ENCODE results near the gene SIK3. TPM values are rescaled to one million over a fixed set of nuclear protein-coding genes. Genes with fewer than 3 reads are reported as not detected.

Gene SIK3
- total RNA-seq, 1 experiment from 2014 or later = 14.5 TPM

- no peaks in the 10 kb centered on the region for H3F3A ChIP-seq (ENCODE audit: low read length, unreplicated experiment)
- no peaks in the 10 kb centered on the region for H4K20me1 ChIP-seq (ENCODE audit: low read length)
- peaks cover 22% of the 10 kb centered on the region; the same call in 1 of the 2 replicates for H3K36me3 ChIP-seq (ENCODE audit: low read depth, low read length)
- no peaks in the 10 kb centered on the region for H3K9me3 ChIP-seq (ENCODE audit: low read length)
- H3K9me2 ChIP-seq (replicated peaks; ENCODE audit: low read length) = no peaks in the 10 kb centered on the region
- no peak overlapping the region for H3K27ac ChIP-seq (ENCODE audit: low read length)
- H3K4me1 ChIP-seq (ENCODE audit: insufficient read depth, low read length) = no peaks in the 10 kb centered on the region
- DNase-seq (no peak), ATAC-seq (no peak)
- intact Hi-C loops (cut with micrococcal nuclease) = no loop called here
- no peak overlapping the region for H2AFZ ChIP-seq (ENCODE audit: low read length)
- H3K4me3 ChIP-seq (ENCODE audit: low read length) = no peak overlapping the region
- ChIA-PET POLR2A (ENCODE audit: unreplicated experiment) (no interaction called here), CTCF (no interaction called here)
- no peak overlapping the region for H3K4me2 ChIP-seq (ENCODE audit: low read length)
- H3K79me2 ChIP-seq (ENCODE audit: low read length) = no peaks in the 10 kb centered on the region
- no peaks in the 10 kb centered on the region for H3K27me3 ChIP-seq (ENCODE audit: low read length)
- no TSS peak for BruUV-seq (replicated peaks)
- H3K9ac ChIP-seq (ENCODE audit: low read length) = no peak overlapping the region
- TF ChIP-seq CTCF (conservative IDR thresholded peaks at IDR 0.05; ENCODE audit: low read depth, low read length) (no peak), EZH2 (IDR thresholded peaks at IDR 0.05; ENCODE audit: low read length, unreplicated experiment) (no peak), EZH2phosphoT487 (IDR thresholded peaks at IDR 0.05; ENCODE audit: borderline replicate concordance, low read length) (no peak)
Measured at GRCh38 chr11:116844722-116845121, 253.5 kb downstream of the SIK3 start.

- ChIA-PET CTCF (no interaction called here), POLR2A (ENCODE audit: unreplicated experiment) (no interaction called here)
- no peaks in the 10 kb centered on the region for H3K27me3 ChIP-seq (ENCODE audit: low read length)
- no peak overlapping the region for H2AFZ ChIP-seq (ENCODE audit: low read length)
- no peak overlapping the region for H3K9ac ChIP-seq (ENCODE audit: low read length)
- H3K4me3 ChIP-seq (ENCODE audit: low read length) = no peak overlapping the region
- H3K9me2 ChIP-seq (replicated peaks; ENCODE audit: low read length) = no peaks in the 10 kb centered on the region
- H4K20me1 ChIP-seq (ENCODE audit: low read length) = no peaks in the 10 kb centered on the region
- no peak for DNase-seq
- intact Hi-C loops (cut with micrococcal nuclease) = no loop called here
- no peaks in the 10 kb centered on the region for H3K9me3 ChIP-seq (ENCODE audit: low read length)
- H3K27ac ChIP-seq (ENCODE audit: low read length) = no peak overlapping the region
- TF ChIP-seq EZH2 (IDR thresholded peaks at IDR 0.05; ENCODE audit: low read length, unreplicated experiment) (no peak), CTCF (conservative IDR thresholded peaks at IDR 0.05; ENCODE audit: low read depth, low read length) (no peak), EZH2phosphoT487 (IDR thresholded peaks at IDR 0.05; ENCODE audit: borderline replicate concordance, low read length) (no peak)
- no peak for ATAC-seq
- peaks cover 22% of the 10 kb centered on the region; the same call in 1 of the 2 replicates for H3K36me3 ChIP-seq (ENCODE audit: low read depth, low read length)
- no peaks in the 10 kb centered on the region for H3K4me1 ChIP-seq (ENCODE audit: insufficient read depth, low read length)
- no TSS peak for BruUV-seq (replicated peaks)
- no peaks in the 10 kb centered on the region for H3F3A ChIP-seq (ENCODE audit: low read length, unreplicated experiment)
- no peak overlapping the region for H3K4me2 ChIP-seq (ENCODE audit: low read length)
- H3K79me2 ChIP-seq (ENCODE audit: low read length) = no peaks in the 10 kb centered on the region
Measured at GRCh38 chr11:116843661-116844060, 254.6 kb downstream of the SIK3 start.

- no peak for DNase-seq
- H3K4me3 ChIP-seq (ENCODE audit: low read length) = no peak overlapping the region
- no peaks in the 10 kb centered on the region for H3K79me2 ChIP-seq (ENCODE audit: low read length)
- ChIA-PET CTCF (no interaction called here), POLR2A (ENCODE audit: unreplicated experiment) (no interaction called here)
- H3K27me3 ChIP-seq (ENCODE audit: low read length) = no peaks in the 10 kb centered on the region
- H4K20me1 ChIP-seq (ENCODE audit: low read length) = no peaks in the 10 kb centered on the region
- H3K4me1 ChIP-seq (ENCODE audit: insufficient read depth, low read length) = no peaks in the 10 kb centered on the region
- TF ChIP-seq EZH2 (IDR thresholded peaks at IDR 0.05; ENCODE audit: low read length, unreplicated experiment) (no peak), CTCF (conservative IDR thresholded peaks at IDR 0.05; ENCODE audit: low read depth, low read length) (no peak), EZH2phosphoT487 (IDR thresholded peaks at IDR 0.05; ENCODE audit: borderline replicate concordance, low read length) (no peak)
- H3K4me2 ChIP-seq (ENCODE audit: low read length) = no peak overlapping the region
- H3F3A ChIP-seq (ENCODE audit: low read length, unreplicated experiment) = no peaks in the 10 kb centered on the region
- H3K9me3 ChIP-seq (ENCODE audit: low read length) = no peaks in the 10 kb centered on the region
- ATAC-seq = no peak
- H3K9me2 ChIP-seq (replicated peaks; ENCODE audit: low read length) = no peaks in the 10 kb centered on the region
- no peak overlapping the region for H3K27ac ChIP-seq (ENCODE audit: low read length)
- H3K36me3 ChIP-seq (ENCODE audit: low read depth, low read length) = peaks cover 18% of the 10 kb centered on the region; the same call in 1 of the 2 replicates
- BruUV-seq (replicated peaks) = no TSS peak
- H3K9ac ChIP-seq (ENCODE audit: low read length) = no peak overlapping the region
- H2AFZ ChIP-seq (ENCODE audit: low read length) = no peak overlapping the region
- intact Hi-C loops (cut with micrococcal nuclease) = no loop called here
Measured at GRCh38 chr11:116842909-116843308, 255.3 kb downstream of the SIK3 start.
